ENCODE measurements around the gene COL17A1. TPM values are rescaled to one million over a fixed set of nuclear protein-coding genes. Genes with fewer than 3 reads are reported as not detected.

The COL17A1 gene
- total RNA-seq, 1 experiment from 2014 or later: 514 TPM

- intact Hi-C loops (cut with micrococcal nuclease): no loop called here
- TF ChIP-seq CTCF (IDR thresholded peaks at IDR 0.05; ENCODE audit: unreplicated experiment): no peak
- CTCF ChIA-PET: interaction anchor here (0.9 to 2.2 kb wide), 4 partner anchors 10 to 205 kb away, joined by 3 to 6 read pairs (median 4); partner anchors contain the start of gene SFR1
- BruUV-seq (replicated peaks): no TSS peak
- Mint-ChIP-seq H3K4me3 (ENCODE audit: unreplicated experiment) (no peak overlapping the region), H3K9me3 (ENCODE audit: unreplicated experiment) (peaks cover 11% of the 10 kb centered on the region), H3K36me3 (ENCODE audit: insufficient read depth, unreplicated experiment) (peaks cover 6% of the 10 kb centered on the region), H3K4me1 (ENCODE audit: insufficient read depth, unreplicated experiment) (peaks cover 25% of the 10 kb centered on the region), H3K27ac (ENCODE audit: low read depth, unreplicated experiment) (no peak overlapping the region), H3K27me3 (ENCODE audit: insufficient read depth, unreplicated experiment) (no peaks in the 10 kb centered on the region)
- DNase-seq (ENCODE audit: unreplicated experiment): no peak
- POLR2A ChIA-PET: interaction anchor here (0.7 to 31.8 kb wide), 7 partner anchors 8 to 126 kb away, joined by 3 to 1749 read pairs (median 3); partner anchors contain the start of gene SFR1
Measured at GRCh38 chr10:104090611-104091010, 4.9 kb upstream of the COL17A1 start.

DNA sequence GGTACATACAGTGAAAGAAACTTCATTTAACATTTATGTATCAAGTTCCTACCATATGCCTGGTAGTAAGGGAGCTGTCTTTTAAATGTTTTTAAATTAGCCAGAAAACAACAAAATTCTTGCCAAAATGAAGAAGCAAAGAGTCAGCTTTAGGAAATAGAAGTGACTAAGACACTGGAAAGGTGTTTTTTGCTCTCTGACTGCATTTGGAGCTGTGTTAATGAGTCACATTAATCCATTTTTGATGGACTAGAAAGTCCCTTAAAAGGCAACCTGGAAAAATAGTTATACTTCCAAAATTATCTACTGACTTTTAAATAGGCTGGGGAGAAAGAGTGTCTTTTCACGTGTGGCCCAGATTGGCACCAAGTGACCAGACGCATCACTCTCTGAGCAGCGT lies 3.9 kb upstream of the COL17A1 start:
- no peaks in the 10 kb centered on the region for H3K27me3 Mint-ChIP-seq (ENCODE audit: insufficient read depth, unreplicated experiment)
- H3K4me1 Mint-ChIP-seq (ENCODE audit: insufficient read depth, unreplicated experiment): peaks cover 26% of the 10 kb centered on the region
- no peak overlapping the region for H3K27ac Mint-ChIP-seq (ENCODE audit: low read depth, unreplicated experiment)
- BruUV-seq (replicated peaks): no TSS peak
- peaks cover 6% of the 10 kb centered on the region for H3K36me3 Mint-ChIP-seq (ENCODE audit: insufficient read depth, unreplicated experiment)
- TF ChIP-seq CTCF (IDR thresholded peaks at IDR 0.05; ENCODE audit: unreplicated experiment): no peak
- no peak for DNase-seq (ENCODE audit: unreplicated experiment)
- H3K4me3 Mint-ChIP-seq (ENCODE audit: unreplicated experiment): no peak overlapping the region
- H3K9me3 Mint-ChIP-seq (ENCODE audit: unreplicated experiment): peaks cover 11% of the 10 kb centered on the region
- intact Hi-C loops (cut with micrococcal nuclease): no loop called here
- ChIA-PET CTCF (interaction anchor here (1.6 to 2.2 kb wide), 2 partner anchors 9 to 32 kb away, joined by 5 to 8 read pairs; no protein-coding TSS in a partner anchor), POLR2A (interaction anchor here (0.6 to 31.8 kb wide), 8 partner anchors 8 to 38 kb away, joined by 3 to 1749 read pairs (median 3); partner anchors contain the start of gene SFR1)

GRCh38 chr10:104088239-104088638 lies 2.6 kb upstream of the COL17A1 start:
- POLR2A ChIA-PET: interaction anchor here (0.7 to 31.8 kb wide), 4 partner anchors 8 to 250 kb away, joined by 3 to 1749 read pairs (median 3); partner anchors contain the start of genes ITPRIP and SFR1
- peaks cover 11% of the 10 kb centered on the region for H3K9me3 Mint-ChIP-seq (ENCODE audit: unreplicated experiment)
- no peak overlapping the region for H3K27ac Mint-ChIP-seq (ENCODE audit: low read depth, unreplicated experiment)
- BruUV-seq (replicated peaks): no TSS peak
- intact Hi-C loops (cut with micrococcal nuclease): no loop called here
- no peak for TF ChIP-seq CTCF (IDR thresholded peaks at IDR 0.05; ENCODE audit: unreplicated experiment)
- peaks cover 34% of the 10 kb centered on the region for H3K4me1 Mint-ChIP-seq (ENCODE audit: insufficient read depth, unreplicated experiment)
- DNase-seq (ENCODE audit: unreplicated experiment): no peak
- no peak overlapping the region for H3K4me3 Mint-ChIP-seq (ENCODE audit: unreplicated experiment)
- CTCF ChIA-PET: interaction anchor here (0.6 to 1.6 kb wide), 3 partner anchors 12 to 33 kb away, joined by 3 to 8 read pairs (median 4); no protein-coding TSS in a partner anchor
- no peaks in the 10 kb centered on the region for H3K27me3 Mint-ChIP-seq (ENCODE audit: insufficient read depth, unreplicated experiment)
- peaks cover under 1% of the 10 kb centered on the region for H3K36me3 Mint-ChIP-seq (ENCODE audit: insufficient read depth, unreplicated experiment)

GRCh38 chr10:104084482-104085142 lies 1.1 kb downstream of the COL17A1 start:
- H3K4me1 Mint-ChIP-seq (ENCODE audit: insufficient read depth, unreplicated experiment): peaks cover 38% of the 10 kb centered on the region
- H3K27me3 Mint-ChIP-seq (ENCODE audit: insufficient read depth, unreplicated experiment): no peaks in the 10 kb centered on the region
- no TSS peak for BruUV-seq (replicated peaks)
- H3K9me3 Mint-ChIP-seq (ENCODE audit: unreplicated experiment): no peaks in the 10 kb centered on the region
- POLR2A ChIA-PET: interaction anchor here (0.6 to 31.8 kb wide), 17 partner anchors 9 to 245 kb away, joined by 3 to 1749 read pairs (median 8); partner anchors contain the start of genes SFR1 and SLK
- no peaks in the 10 kb centered on the region for H3K36me3 Mint-ChIP-seq (ENCODE audit: insufficient read depth, unreplicated experiment)
- CTCF ChIA-PET: interaction anchor here (2.2 to 6.0 kb wide), 3 partner anchors 13 to 37 kb away, joined by 5 to 157 read pairs (median 33); partner anchors contain the start of gene SFR1
- intact Hi-C loops (cut with micrococcal nuclease): loop anchor here (1.0 to 5.0 kb wide), 2 partner anchors 37 kb away; no protein-coding TSS in a partner anchor
- TF ChIP-seq CTCF (IDR thresholded peaks at IDR 0.05; ENCODE audit: unreplicated experiment): no peak
- peak overlapping the region; percentile 83 for H3K4me3 Mint-ChIP-seq (ENCODE audit: unreplicated experiment)
- no peak for DNase-seq (ENCODE audit: unreplicated experiment)
- H3K27ac Mint-ChIP-seq (ENCODE audit: low read depth, unreplicated experiment): peak overlapping the region; percentile 97
